ENCODE data around the gene PLEKHN1. TPM values are rescaled to one million over a fixed set of nuclear protein-coding genes. Genes with fewer than 3 reads are reported as not detected.
A peak's percentile ranks its signal among the peaks of the same experiment; 100 is the strongest.

Gene PLEKHN1
- total and polyA plus RNA-seq, 2 donors from 2014 or later = 14.3 TPM; not detected in 1

- FAIRE-seq (no peak), DNase-seq (no peak)
- intact Hi-C loops (cut with DNase I) = no loop called here
- TF ChIP-seq CTCF (IDR thresholded peaks at IDR 0.05; ENCODE audit: borderline replicate concordance, extremely low read depth, insufficient read depth) = no peak
- Histone ChIP-seq H3K27me3 (ENCODE audit: control insufficient read depth, insufficient read depth, low read length) (no peaks in the 10 kb centered on the region), H3K9ac (ENCODE audit: low read length in 3 of 3) (no peak overlapping the region), H3K4me3 (ENCODE audit: low read length in 3 of 3) (no peak overlapping the region), H3K36me3 (ENCODE audit: control insufficient read depth in 2 of 3, insufficient read depth in 3 of 3, low read length in 3 of 3) (peaks cover 7 to 47% (median 26%) of the 10 kb centered on the region in 3 donors), H3K4me1 (ENCODE audit: control insufficient read depth in 2 of 3, insufficient read depth in 2 of 3, low read depth in 1 of 3, low read length in 3 of 3) (no peaks in the 10 kb centered on the region), H3K27ac (ENCODE audit: low read depth in 2 of 2, low read length in 2 of 2) (no peak overlapping the region), H3K9me3 (ENCODE audit: control insufficient read depth in 2 of 3, insufficient read depth in 1 of 3, low read length in 3 of 3) (peaks cover 0 to 4% (median 0%) of the 10 kb centered on the region in 3 donors)
These were observed 15.4 kb upstream of the PLEKHN1 start for GRCh38 chr1:950881-951280.

- DNase-seq = peak in 2 of 5 donors; percentile 40 to 46
- peak; percentile 16 for TF ChIP-seq CTCF (IDR thresholded peaks at IDR 0.05; ENCODE audit: borderline replicate concordance, extremely low read depth, insufficient read depth)
These were observed 14.9 kb upstream of the PLEKHN1 start for GRCh38 chr1:951364-951763.

GRCh38 chr1:952201-952600 is 14.1 kb upstream of the PLEKHN1 start:
- Histone ChIP-seq H3K36me3 (ENCODE audit: control insufficient read depth in 2 of 3, insufficient read depth in 3 of 3, low read length in 3 of 3) (peaks cover 7 to 47% (median 28%) of the 10 kb centered on the region in 3 donors), H3K4me1 (ENCODE audit: control insufficient read depth in 2 of 3, insufficient read depth in 2 of 3, low read depth in 1 of 3, low read length in 3 of 3) (no peaks in the 10 kb centered on the region), H3K9ac (ENCODE audit: low read length in 3 of 3) (no peak overlapping the region), H3K27me3 (ENCODE audit: control insufficient read depth, insufficient read depth, low read length) (no peaks in the 10 kb centered on the region), H3K4me3 (ENCODE audit: low read length in 3 of 3) (no peak overlapping the region), H3K27ac (ENCODE audit: low read depth in 2 of 2, low read length in 2 of 2) (no peak overlapping the region), H3K9me3 (ENCODE audit: control insufficient read depth in 2 of 3, insufficient read depth in 1 of 3, low read length in 3 of 3) (peaks cover 0 to 4% (median 0%) of the 10 kb centered on the region in 3 donors)
- FAIRE-seq = no peak
- no peak for DNase-seq
- no peak for TF ChIP-seq CTCF (IDR thresholded peaks at IDR 0.05; ENCODE audit: borderline replicate concordance, extremely low read depth, insufficient read depth)
- intact Hi-C loops (cut with DNase I) = no loop called here

More at GRCh38 chr1:951364-951763, 14.9 kb upstream of the PLEKHN1 start:
- no peak overlapping the region for H3K9ac ChIP-seq (ENCODE audit: low read length in 3 of 3)
- peaks cover 7 to 47% (median 28%) of the 10 kb centered on the region in 3 donors for H3K36me3 ChIP-seq (ENCODE audit: control insufficient read depth in 2 of 3, insufficient read depth in 3 of 3, low read length in 3 of 3)
- H3K27ac ChIP-seq (ENCODE audit: low read depth in 2 of 2, low read length in 2 of 2) = no peak overlapping the region
- no peak for FAIRE-seq
- no peaks in the 10 kb centered on the region for H3K4me1 ChIP-seq (ENCODE audit: control insufficient read depth in 2 of 3, insufficient read depth in 2 of 3, low read depth in 1 of 3, low read length in 3 of 3)
- no peak overlapping the region for H3K4me3 ChIP-seq (ENCODE audit: low read length in 3 of 3)
- H3K9me3 ChIP-seq (ENCODE audit: control insufficient read depth in 2 of 3, insufficient read depth in 1 of 3, low read length in 3 of 3) = peaks cover 0 to 4% (median 0%) of the 10 kb centered on the region in 3 donors
- intact Hi-C loops (cut with DNase I) = no loop called here
- no peaks in the 10 kb centered on the region for H3K27me3 ChIP-seq (ENCODE audit: control insufficient read depth, insufficient read depth, low read length)

- intact Hi-C loops (cut with DNase I) = no loop called here
- Histone ChIP-seq H3K36me3 (ENCODE audit: control insufficient read depth in 2 of 3, insufficient read depth in 3 of 3, low read length in 3 of 3) (peaks cover 7 to 47% (median 27%) of the 10 kb centered on the region in 3 donors), H3K9me3 (ENCODE audit: control insufficient read depth in 2 of 3, insufficient read depth in 1 of 3, low read length in 3 of 3) (peaks cover 0 to 4% (median 0%) of the 10 kb centered on the region in 3 donors), H3K27ac (ENCODE audit: low read depth in 2 of 2, low read length in 2 of 2) (no peak overlapping the region), H3K4me3 (ENCODE audit: low read length in 3 of 3) (no peak overlapping the region), H3K27me3 (ENCODE audit: control insufficient read depth, insufficient read depth, low read length) (no peaks in the 10 kb centered on the region), H3K4me1 (ENCODE audit: control insufficient read depth in 2 of 3, insufficient read depth in 2 of 3, low read depth in 1 of 3, low read length in 3 of 3) (peaks cover 0 to 2% (median 0%) of the 10 kb centered on the region in 3 donors), H3K9ac (ENCODE audit: low read length in 3 of 3) (no peak overlapping the region)
- DNase-seq (no peak), FAIRE-seq (no peak)
- TF ChIP-seq CTCF (IDR thresholded peaks at IDR 0.05; ENCODE audit: borderline replicate concordance, extremely low read depth, insufficient read depth) = no peak
These were observed 13.7 kb upstream of the PLEKHN1 start for GRCh38 chr1:952603-953002.

Data from kidney (tissue), 14 donors.